HK-2 (cell line): ENCODE measurements around the gene TMEM141.
"Not testable (repeated sequence)": the region's sequence is repeated elsewhere in the genome, so short reads cannot be mapped to it uniquely, and the experiment has no call there.

Experiments
- DNase-seq: peaks from one replicate; pipeline ENCODE4 v3.0.0-alpha.2; 2018; ENCODE audit not compliant: unreplicated experiment

TMEM141 gene

DNA sequence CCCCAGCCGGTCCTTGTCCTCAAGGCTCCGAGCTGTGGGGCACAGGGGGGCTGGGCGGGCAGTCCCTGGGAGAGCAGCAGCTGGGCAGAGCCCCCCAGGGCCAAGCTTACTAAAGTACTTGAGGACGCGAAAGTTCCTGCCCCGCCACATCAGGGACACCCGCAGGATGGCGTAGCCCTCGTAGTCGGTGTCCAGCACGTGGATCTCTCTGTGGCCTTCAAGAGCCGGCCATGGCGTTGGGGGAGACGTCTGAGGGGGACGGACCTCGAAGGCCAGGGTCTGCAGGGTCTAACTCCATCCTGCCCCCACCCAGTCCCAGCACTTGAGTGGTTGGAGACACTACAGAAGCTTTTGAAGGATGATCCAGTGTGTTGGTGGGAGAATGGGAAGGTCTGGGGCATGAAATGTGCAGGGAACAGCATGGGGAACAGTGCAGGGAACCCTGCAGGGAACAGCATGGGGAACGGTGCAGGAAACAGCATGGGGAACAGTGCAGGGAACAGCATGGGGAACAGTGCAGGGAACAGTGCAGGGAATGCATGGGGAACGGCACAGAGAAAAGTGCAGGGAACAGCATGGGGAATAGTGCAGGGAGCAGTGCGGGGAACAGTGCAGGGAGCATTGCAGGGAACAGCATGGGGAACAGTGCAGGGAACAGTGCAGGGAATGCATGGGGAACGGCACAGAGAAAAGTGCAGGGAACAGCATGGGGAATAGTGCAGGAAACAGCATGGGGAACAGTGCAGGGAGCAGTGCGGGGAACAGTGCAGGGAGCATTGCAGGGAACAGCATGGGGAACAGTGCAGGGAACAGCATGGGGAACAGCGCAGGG is 35.6 kb upstream of the TMEM141 start:
- not testable (repeated sequence) for DNase-seq

DNA sequence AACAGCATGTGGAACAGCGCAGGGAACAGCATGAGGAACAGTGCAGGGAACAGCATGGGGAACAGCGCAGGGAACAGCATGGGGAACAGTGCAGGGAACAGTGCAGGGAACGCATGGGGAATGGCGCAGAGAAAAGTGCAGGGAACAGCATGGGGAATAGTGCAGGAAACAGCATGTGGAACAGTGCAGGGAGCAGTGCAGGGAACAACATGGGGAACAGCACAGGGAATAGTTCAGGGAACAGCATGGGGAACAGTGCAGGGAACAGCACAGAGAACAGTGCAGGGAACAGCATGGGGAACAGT is 35.1 kb upstream of the TMEM141 start:
- DNase-seq: no peak

GRCh38 chr9:136756836-136757235 is 34.3 kb upstream of the TMEM141 start:
- no peak for DNase-seq

GRCh38 chr9:136757328-136757727 is 33.8 kb upstream of the TMEM141 start:
- no peak for DNase-seq

GRCh38 chr9:136757751-136758140 is 33.4 kb upstream of the TMEM141 start:
- DNase-seq: no peak

DNA sequence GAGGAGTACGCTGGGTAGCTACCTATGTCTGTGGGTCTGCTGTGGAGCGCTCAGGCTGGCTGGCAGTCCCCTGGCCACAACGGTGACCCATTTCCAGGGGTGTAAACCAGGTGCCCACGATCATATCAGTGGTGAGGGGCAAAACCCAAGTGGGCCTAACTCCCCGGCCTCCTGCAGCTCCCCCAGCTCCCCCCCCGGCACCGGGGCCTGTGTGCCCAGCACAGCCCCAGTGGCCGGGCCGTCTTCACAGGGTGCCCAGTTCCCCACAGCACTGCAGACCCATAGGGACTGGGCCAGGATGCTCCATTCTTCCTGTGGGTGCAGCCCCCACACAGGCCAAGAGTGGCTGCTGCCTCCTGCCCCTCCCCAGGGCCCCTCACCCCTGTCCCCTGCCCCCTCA is 32.1 kb upstream of the TMEM141 start:
- DNase-seq: no peak

- DNase-seq: no peak
Observed at GRCh38 chr9:136759436-136760325, 31.5 kb upstream of the TMEM141 start.

- DNase-seq: no peak
Observed at GRCh38 chr9:136760424-136760823, 30.7 kb upstream of the TMEM141 start.

DNA sequence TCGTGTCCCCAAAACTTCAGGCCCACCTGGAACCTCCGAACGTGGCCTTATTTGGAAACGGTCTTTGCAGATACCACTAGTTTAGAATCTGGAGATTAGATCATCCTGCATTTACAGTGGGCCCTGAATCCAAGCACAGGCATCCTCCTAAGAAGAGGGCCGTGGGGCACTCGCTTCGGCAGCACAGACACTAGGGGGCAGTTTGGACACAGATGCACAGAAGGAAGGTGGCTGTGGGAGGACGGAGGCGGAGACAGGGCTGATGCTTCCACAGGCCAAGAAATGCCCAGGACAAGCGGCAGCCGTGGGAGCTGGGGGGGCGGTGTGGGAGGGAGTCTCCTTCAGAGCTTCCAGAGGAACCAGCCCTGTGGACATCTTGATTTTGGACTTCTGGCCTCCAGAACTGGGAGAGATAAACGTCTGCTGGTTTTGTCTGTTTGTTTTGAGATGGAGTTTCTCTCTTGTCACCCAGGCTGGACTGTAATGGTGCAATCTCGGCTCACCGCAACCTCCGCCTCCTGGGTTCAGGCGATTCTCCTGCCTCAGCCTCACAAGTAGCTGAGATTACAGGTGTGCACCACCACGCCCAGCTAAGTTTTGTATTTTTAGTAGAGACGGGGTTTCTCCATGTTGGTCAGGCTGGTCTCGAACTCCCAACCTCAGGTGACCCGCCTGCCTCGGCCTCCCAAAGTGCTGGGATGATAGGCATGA is 30.2 kb upstream of the TMEM141 start:
- DNase-seq: peak; percentile 74

DNA sequence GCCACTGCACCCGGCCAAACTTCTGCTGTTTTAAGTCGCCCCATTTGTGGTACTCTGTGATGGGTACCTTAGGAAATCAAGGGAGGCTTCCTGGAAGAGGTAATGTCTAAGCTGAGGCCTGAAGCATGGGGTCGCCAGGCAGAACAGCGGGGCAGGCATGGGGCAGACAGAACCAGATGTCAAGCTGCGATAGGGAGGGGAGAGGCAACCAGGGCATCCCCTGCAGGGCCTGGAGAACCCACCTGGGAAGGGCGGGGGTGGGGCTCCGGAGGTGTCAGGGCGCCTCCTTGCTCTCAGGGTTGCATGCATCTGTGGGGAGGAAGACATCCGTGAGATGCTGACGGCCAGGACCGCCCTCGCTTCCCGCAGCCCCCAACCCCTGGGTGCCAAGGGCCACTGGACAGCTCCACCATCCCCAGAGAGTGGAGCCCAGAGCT is 29.6 kb upstream of the TMEM141 start:
- no peak for DNase-seq

- no peak for DNase-seq
Observed at GRCh38 chr9:136762221-136762691, 28.9 kb upstream of the TMEM141 start.

DNA sequence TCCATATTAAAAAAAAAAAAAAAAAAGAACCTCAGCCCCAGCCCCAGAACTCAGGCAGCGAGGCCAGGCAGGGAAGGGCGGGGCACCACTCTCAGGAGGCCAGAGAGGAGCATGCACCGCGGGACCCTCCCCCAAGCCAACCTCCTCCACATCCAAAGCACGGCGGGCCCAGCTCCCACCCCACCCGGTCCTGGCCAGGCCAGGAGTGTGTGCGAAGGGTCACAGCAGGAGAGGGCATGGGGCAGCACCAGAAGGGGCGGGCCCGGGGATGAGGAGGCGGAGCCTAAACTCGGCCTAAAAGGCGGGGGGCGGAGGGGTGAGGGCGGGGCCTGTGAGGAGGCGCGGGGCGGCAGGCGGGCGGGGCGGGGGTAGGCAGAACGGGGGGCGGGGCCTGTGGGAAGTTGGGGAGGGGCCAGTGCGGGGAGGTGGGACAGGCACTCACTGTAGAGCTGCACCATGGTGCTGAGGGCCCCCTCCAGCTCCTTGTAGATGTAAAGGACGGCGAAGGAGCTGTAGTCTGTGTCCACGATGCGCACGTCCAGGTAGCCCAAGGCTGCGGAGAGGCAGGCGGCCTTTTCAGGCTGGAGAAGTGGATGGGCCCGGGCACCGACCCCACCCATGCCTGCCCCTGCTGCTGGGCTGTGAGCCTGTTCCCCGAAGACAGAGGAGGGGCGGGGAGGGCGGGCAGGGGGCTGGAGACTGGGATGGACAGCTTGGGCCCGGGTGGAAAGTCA is 28.1 kb upstream of the TMEM141 start:
- DNase-seq: no peak

DNA sequence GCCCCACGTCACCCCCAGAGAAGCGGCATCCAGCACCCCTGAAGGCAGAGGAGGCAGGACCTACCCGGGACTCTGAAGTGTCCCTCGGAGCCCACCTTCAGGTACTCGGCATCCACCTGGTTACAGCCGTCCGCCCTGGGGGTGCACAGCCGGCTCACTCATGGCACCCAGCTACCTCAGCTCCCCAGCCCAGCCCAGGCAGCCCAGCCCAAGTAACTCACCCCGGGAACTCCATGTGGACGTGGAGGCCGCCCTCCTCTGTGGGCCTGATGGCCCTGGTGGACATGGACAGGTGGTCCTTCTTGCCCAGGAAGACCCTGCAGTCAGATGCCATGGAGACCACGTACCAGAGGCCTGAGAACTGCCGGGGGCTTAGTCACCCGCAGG is 27.5 kb upstream of the TMEM141 start:
- no peak for DNase-seq

DNA sequence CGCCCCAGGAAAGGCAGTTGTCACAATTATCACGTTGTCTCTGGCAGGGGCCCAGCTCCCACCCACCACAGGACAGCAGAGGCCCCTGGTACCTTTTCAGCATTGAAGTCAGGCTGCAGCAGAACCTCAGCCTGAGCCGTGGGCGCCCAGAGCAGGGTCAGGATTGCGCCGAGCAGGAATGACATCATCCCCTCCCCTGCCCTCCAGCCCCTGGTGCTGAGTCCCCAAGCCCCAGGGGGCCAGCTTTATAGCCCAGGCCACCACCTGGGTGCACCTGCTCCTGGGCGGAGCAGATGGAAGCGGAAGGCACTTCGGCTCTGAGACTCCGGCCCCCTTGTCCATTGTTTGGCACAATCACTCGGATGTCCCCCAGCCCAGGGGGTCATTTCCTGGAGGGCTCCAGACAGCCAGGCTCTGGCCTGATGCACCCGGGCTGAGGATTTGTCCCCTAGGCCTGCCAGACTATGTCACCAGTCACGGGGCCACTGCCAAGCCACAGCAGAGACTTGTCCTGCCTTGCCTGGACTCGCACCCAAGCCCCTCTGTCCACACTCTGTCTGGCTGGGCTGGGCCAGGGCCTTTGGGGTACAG is 26.7 kb upstream of the TMEM141 start, which contains the start of gene LCN15:
LCN15 (minus strand) TSS at position 218 of the 591 bp plus-strand sequence; CDS start at position 188, 30 bp downstream.
- no peak for DNase-seq

DNA sequence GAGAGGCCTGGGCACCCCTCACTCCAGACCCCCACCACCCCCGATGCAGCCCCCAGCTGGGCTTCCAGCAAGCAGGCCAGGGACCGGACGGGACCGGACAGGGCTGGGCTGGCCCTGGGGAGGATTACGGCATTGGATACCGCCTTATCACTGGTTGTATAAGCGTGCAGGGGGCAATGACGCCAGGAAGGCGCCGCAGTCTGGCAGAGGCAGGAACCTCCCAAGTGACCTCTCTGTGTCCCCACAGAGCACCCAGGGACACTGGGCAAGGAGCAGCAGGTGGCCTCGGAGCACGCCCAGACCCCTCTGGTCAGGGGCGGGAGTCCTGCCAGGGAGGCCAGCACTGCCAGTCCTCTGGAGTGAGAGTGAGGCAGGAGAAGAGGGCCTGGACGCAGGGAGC is 26.1 kb upstream of the TMEM141 start:
- DNase-seq: no peak

DNA sequence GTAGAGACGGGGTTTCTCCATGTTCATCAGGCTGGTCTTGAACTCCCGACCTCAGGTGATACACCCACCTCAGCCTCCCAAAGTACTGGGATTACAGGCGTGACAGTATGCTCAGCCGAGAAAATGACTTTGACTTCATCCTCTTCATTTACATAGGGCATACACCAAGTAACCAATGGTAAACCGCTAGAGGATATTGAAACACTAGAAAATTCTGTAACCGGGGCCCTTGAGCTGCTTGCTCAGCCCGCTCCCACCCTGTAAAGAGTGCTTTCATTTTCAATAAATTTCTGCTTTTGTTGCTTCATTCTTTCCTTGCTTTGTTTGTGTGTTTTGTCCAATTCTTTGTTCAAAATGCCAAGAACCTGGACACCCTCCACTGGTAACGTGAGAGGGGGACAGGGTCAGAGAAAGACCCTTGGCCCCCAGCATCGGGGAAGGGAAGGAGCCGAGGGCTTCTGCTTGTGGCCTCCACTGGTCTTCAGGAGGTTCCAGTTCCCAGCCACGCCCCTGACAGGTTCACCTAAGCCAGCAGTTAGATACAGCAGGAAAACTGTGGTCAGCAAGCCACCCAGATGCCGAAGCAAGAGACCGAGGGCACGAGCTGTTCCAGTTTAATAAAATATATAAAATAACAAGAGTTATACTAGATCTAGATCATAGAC is 25.3 kb upstream of the TMEM141 start:
- not testable (repeated sequence) for DNase-seq

- DNase-seq: peak; percentile 65
Observed at GRCh38 chr9:136766410-136767120, 24.6 kb upstream of the TMEM141 start.

GRCh38 chr9:136769710-136770191 is 21.4 kb upstream of the TMEM141 start:
- DNase-seq: no peak

DNA sequence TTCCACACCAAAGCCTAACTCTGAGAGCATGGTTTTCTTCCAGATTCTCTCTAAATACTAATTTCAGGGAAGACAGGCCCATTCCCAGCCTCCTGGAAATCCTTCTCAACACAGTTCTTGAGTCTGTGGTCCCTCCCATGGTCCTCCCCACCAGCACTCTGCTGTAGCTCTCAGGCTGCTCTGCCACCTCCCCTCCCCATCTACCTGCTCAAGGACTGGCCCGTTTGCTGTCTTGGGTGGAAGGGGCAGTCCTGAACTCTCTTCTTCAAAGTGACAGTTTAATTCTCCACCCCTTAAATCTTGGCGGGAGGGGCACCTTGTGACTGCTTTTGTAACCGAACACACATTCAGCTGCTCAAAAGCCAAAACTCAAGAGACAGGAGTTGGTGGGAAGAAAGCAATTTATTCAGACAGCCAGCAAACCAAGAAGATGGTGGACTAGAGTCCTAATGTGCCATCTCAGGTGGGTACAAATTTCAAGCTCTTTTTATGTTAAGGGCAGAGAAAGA is 19.2 kb upstream of the TMEM141 start:
- DNase-seq: no peak
